GM21723 (cell line): ENCODE results near the gene SMIM8.

Experiments used
- ATAC-seq: cut with Tn5 transposase; IDR thresholded peaks from one replicate; pipeline ENCODE4 v1.9.1; 2021; ENCODE audit warnings: mild to moderate bottlenecking, moderate library complexity; ENCODE audit not compliant: unreplicated experiment

The SMIM8 gene

DNA sequence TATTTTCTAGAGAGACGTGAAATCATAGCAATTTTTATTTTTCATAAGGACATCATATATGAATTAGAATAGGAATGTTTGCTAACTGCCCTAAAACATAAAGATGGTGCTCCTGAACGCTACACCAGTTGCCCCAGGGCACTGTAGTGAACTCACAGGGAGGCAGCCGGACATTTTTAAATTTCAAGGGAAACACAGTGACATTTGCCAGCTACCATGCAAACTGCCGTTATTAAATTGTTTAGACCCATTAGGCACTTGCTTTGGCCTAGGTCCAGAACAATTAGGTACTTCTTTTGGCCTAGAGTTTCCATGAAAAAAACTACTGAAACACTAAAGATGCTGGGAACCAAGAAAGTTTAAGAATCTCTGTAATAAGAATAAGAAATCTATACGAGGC lies 60.5 kb downstream of the SMIM8 start:
- no peak for ATAC-seq

DNA sequence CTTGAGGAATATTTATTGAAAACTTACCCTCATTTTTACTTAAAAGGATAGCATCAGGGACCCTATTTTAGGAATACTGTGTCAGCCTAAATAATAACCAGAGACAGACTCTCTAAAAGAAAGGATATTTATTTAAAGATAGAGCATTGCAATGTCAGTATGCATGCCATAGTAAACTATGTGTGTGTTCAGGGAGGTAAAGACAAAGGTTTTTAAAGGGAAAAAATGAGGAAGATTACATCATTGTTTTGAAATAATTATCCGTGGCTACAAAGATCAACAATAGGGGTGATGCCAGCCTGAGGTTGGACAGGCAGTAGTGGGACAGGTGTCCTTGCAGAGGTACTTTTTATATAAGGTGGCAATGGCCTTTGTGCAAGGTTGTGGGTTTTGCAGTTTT lies 61.6 kb downstream of the SMIM8 start:
- no peak for ATAC-seq

DNA sequence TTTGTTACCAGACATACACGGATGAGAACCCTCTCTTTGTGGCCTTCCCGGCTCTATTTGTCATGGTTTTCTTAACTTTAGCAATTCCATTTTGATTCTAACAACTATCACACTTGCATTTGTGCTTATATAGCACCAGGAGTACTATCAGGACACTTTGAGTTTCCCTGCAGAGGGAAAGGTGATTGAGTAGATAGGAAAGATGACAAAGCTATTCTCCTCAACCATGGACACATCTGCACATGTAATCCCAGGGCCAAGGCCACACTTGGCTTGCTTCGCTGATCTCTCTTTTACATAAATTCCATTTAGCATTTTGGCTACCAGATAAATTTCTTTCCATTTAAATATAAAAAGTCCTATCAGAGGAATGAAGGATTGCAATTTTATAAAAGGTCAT lies 62.1 kb downstream of the SMIM8 start:
- ATAC-seq, result no peak

DNA sequence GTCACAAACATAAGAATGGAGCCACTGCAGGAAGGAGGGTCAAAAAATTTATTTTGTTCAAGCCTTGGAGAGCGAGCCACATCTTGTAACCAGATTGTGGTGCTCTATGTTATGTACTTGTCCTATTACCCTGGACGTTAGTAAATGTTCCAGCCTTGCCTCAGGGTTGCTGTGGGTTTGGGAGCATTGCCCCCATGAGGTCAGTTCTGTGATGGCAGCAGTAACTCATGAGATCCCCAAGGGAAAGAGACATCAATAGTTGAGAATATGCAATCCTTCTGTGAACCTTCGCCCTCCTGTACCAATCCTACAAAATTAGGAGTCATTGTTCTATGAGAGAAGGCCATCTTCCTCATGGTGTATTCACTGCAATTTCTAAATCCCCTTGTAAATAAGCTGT lies 68.9 kb downstream of the SMIM8 start:
- ATAC-seq, result peak; percentile 79
